Measurements from ENCODE around the gene CBLB. TPM values are rescaled to one million over a fixed set of nuclear protein-coding genes. Genes with fewer than 3 reads are reported as not detected.

Gene CBLB
- polyA plus RNA-seq, 1 experiment, result 19.3 TPM

- Histone ChIP-seq H3K36me3 (ENCODE audit: control insufficient read depth, insufficient read depth, low read length) (no peaks in the 10 kb centered on the region), H3K27me3 (ENCODE audit: control insufficient read depth, insufficient read depth, low read length) (no peaks in the 10 kb centered on the region), H3K4me3 (ENCODE audit: low read depth, low read length) (no peak overlapping the region)
- CTCF ChIA-PET, result no interaction called here
- POLR2A ChIA-PET, result no interaction called here
- DNase-seq (ENCODE audit: low read depth), result no peak
- TF ChIP-seq, protein P1, sequence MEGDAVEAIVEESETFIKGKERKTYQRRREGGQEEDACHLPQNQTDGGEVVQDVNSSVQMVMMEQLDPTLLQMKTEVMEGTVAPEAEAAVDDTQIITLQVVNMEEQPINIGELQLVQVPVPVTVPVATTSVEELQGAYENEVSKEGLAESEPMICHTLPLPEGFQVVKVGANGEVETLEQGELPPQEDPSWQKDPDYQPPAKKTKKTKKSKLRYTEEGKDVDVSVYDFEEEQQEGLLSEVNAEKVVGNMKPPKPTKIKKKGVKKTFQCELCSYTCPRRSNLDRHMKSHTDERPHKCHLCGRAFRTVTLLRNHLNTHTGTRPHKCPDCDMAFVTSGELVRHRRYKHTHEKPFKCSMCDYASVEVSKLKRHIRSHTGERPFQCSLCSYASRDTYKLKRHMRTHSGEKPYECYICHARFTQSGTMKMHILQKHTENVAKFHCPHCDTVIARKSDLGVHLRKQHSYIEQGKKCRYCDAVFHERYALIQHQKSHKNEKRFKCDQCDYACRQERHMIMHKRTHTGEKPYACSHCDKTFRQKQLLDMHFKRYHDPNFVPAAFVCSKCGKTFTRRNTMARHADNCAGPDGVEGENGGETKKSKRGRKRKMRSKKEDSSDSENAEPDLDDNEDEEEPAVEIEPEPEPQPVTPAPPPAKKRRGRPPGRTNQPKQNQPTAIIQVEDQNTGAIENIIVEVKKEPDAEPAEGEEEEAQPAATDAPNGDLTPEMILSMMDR (IDR thresholded peaks at IDR 0.05; ENCODE audit: insufficient read depth, low read depth, low read length), result no peak
Measured at GRCh38 chr3:105649480-105649879, 219.3 kb downstream of the CBLB start.

- no peaks in the 10 kb centered on the region for H3K36me3 ChIP-seq (ENCODE audit: control insufficient read depth, insufficient read depth, low read length)
- POLR2A ChIA-PET, result interaction anchor here (0.6 to 0.7 kb wide), 2 partner anchors 39 to 136 kb away, joined by 3 to 7 read pairs; no protein-coding TSS in a partner anchor
- H3K4me3 ChIP-seq (ENCODE audit: low read depth, low read length), result no peak overlapping the region
- no peaks in the 10 kb centered on the region for H3K27me3 ChIP-seq (ENCODE audit: control insufficient read depth, insufficient read depth, low read length)
- TF ChIP-seq, protein P1 (IDR thresholded peaks at IDR 0.05; ENCODE audit: insufficient read depth, low read depth, low read length), result no peak
- peak; percentile 64 for DNase-seq (ENCODE audit: low read depth)
- CTCF ChIA-PET, result no interaction called here
Measured at GRCh38 chr3:105647047-105647446, 221.8 kb downstream of the CBLB start.

DNA sequence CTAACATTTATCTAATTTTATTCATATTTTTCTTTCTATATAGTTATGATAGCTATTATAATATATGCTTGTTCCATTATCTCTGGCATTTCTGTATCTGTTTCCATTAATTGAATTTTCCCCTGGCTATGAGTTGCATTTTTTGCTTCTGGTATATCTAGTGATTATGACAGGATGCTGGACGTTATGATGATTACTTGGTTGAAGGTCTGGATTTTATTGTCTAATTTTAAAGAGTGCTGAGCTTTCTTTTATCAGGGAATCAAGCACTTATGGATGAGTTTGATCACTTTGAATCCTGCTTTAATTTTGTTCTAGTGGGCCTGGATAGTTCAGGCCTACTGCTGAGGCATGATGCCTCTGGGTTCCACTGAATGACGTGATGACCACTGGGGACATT lies 229.7 kb downstream of the CBLB start:
- no peak overlapping the region for H3K4me3 ChIP-seq (ENCODE audit: low read depth, low read length)
- POLR2A ChIA-PET, result no interaction called here
- H3K27me3 ChIP-seq (ENCODE audit: control insufficient read depth, insufficient read depth, low read length), result no peaks in the 10 kb centered on the region
- no peak for DNase-seq (ENCODE audit: low read depth)
- H3K36me3 ChIP-seq (ENCODE audit: control insufficient read depth, insufficient read depth, low read length), result no peaks in the 10 kb centered on the region
- TF ChIP-seq, protein P1 (IDR thresholded peaks at IDR 0.05; ENCODE audit: insufficient read depth, low read depth, low read length), result no peak
- CTCF ChIA-PET, result no interaction called here

DNA sequence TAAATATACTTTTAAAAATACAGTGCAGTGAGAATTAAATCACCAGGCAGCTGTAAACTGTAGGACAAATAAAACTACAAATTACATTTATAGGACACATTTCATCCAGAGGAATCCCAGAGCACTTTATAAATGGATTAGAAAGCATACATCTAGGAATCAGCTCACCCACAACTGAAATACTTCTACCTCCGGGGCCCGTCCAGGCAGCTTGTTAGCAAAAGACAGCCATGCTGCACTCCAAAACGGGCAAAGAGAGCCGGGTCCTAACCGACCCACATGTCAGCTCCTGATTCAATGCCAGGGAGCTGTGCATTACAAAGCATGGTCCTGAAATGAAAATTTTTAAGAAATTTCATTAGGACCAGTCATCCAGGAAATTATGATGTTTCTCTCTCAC lies 234.1 kb downstream of the CBLB start:
- Histone ChIP-seq H3K36me3 (ENCODE audit: control insufficient read depth, insufficient read depth, low read length) (no peaks in the 10 kb centered on the region), H3K27me3 (ENCODE audit: control insufficient read depth, insufficient read depth, low read length) (no peaks in the 10 kb centered on the region), H3K4me3 (ENCODE audit: low read depth, low read length) (no peak overlapping the region)
- TF ChIP-seq, protein P1 (IDR thresholded peaks at IDR 0.05; ENCODE audit: insufficient read depth, low read depth, low read length), result no peak
- DNase-seq (ENCODE audit: low read depth), result no peak
- ChIA-PET POLR2A (no interaction called here), CTCF (interaction anchor here (1.0 kb wide), 1 partner anchor 8 kb away, joined by 3 read pairs; no protein-coding TSS in a partner anchor)

DNA sequence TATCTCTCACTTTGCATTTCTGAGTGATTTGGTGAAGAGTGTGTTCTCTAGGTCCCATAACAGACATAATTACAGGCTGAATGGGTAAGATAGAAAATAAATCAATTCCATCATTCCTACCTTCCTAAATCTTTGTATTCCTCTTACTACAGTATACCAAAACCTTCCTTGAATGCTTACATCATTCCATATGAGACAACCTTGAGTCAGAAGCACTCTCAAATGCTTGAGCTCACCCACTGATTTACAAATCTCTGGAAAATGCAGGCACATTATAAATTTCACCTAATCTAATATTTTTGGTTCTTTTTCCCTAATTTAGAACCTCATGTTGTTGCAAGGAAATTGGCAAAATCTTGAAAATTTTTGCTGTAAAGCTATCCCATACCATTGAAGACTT lies 239.1 kb downstream of the CBLB start:
- Histone ChIP-seq H3K36me3 (ENCODE audit: control insufficient read depth, insufficient read depth, low read length) (no peaks in the 10 kb centered on the region), H3K27me3 (ENCODE audit: control insufficient read depth, insufficient read depth, low read length) (no peaks in the 10 kb centered on the region), H3K4me3 (ENCODE audit: low read depth, low read length) (no peak overlapping the region)
- TF ChIP-seq, protein P1 (IDR thresholded peaks at IDR 0.05; ENCODE audit: insufficient read depth, low read depth, low read length), result no peak
- CTCF ChIA-PET, result no interaction called here
- DNase-seq (ENCODE audit: low read depth), result no peak
- POLR2A ChIA-PET, result no interaction called here
